ENCODE data around the gene C1QL2.

GRCh38 chr2:119109866-119110265 lies 48.7 kb downstream of the C1QL2 start:
- no peak for TF ChIP-seq POLR2AphosphoS5 (IDR thresholded peaks at IDR 0.05; ENCODE audit: low read depth, low read length)
- TF ChIP-seq TAF1 (IDR thresholded peaks at IDR 0.05; ENCODE audit: borderline replicate concordance, low read depth, low read length): no peak

Measured in GM12892 (cell line).